ENCODE measurements around the gene CRYBG3. TPM values are rescaled to one million over a fixed set of nuclear protein-coding genes. Genes with fewer than 3 reads are reported as not detected.
A peak's percentile ranks its signal among the peaks of the same experiment; 100 is the strongest.

CRYBG3 gene
- total and polyA plus RNA-seq, 2 of the 13 experiments (the other 11 are each of a cell fraction or from before 2014, with no cell fraction given), result 3.8 to 15.9 TPM

DNA sequence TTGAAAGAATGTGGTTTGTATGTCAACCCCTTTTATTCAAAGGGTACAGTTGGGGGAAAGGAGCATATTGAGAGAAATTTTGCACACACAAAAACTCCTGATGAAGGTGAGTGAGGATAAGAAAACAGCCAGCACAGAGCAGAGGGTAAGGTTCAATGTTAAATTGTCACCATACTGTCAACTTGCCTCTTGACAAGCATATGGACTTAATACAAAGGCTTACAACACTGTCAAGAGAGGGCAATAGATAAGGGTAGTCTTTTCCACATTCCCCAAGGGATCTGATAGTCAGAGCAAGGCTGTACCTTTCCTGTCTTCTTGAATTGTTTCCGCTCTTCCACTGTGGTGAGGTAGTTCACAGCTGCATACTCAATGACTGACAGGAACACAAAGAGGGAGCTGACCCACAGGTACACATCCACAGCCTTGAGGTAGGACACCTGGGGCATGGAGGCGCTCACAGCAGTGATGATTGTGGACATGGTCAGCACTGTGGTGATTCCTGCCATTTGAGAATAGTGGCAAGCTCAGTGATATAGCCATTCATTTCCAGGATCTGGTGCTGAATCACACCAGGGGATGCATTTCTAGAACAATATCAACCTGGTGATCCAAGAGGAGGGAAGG lies 170.8 kb downstream of the CRYBG3 start (continued):
- TF ChIP-seq, protein P1, sequence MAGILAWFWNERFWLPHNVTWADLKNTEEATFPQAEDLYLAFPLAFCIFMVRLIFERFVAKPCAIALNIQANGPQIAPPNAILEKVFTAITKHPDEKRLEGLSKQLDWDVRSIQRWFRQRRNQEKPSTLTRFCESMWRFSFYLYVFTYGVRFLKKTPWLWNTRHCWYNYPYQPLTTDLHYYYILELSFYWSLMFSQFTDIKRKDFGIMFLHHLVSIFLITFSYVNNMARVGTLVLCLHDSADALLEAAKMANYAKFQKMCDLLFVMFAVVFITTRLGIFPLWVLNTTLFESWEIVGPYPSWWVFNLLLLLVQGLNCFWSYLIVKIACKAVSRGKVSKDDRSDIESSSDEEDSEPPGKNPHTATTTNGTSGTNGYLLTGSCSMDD (CRISPR knock-in tag; IDR thresholded peaks at IDR 0.05), result no peak
- TF ChIP-seq MXI1 (IDR thresholded peaks at IDR 0.05; ENCODE audit: borderline replicate concordance, low read depth, low read length) (no peak), SETDB1 (CRISPR knock-in tag; IDR thresholded peaks at IDR 0.05; ENCODE audit: borderline replicate concordance) (no peak), SATB2 (CRISPR knock-in tag; IDR thresholded peaks at IDR 0.05) (no peak), KDM3A (CRISPR knock-in tag; IDR thresholded peaks at IDR 0.05; ENCODE audit: low read depth) (no peak), HNRNPL (IDR thresholded peaks at IDR 0.05; ENCODE audit: low read depth, low read length) (no peak), ZSCAN30 (CRISPR knock-in tag; IDR thresholded peaks at IDR 0.05) (no peak), HOXA3 (CRISPR knock-in tag; IDR thresholded peaks at IDR 0.05) (no peak), ZBTB7B (CRISPR knock-in tag; IDR thresholded peaks at IDR 0.05) (peak; percentile 34; the same call in 1 of the 2 replicates), SP1 (IDR thresholded peaks at IDR 0.05) (no peak), SP1 (CRISPR knock-in tag; IDR thresholded peaks at IDR 0.05) (no peak), MZF1 (CRISPR knock-in tag; IDR thresholded peaks at IDR 0.05; ENCODE audit: borderline replicate concordance) (no peak), TBP (CRISPR knock-in tag; IDR thresholded peaks at IDR 0.05) (no peak), ELF1 (CRISPR knock-in tag; IDR thresholded peaks at IDR 0.05) (no peak), ZNF878 (CRISPR knock-in tag; IDR thresholded peaks at IDR 0.05) (no peak), RFXAP (CRISPR knock-in tag; IDR thresholded peaks at IDR 0.05; ENCODE audit: borderline replicate concordance) (no peak), ZSCAN9 (CRISPR knock-in tag; IDR thresholded peaks at IDR 0.05; ENCODE audit: borderline replicate concordance) (no peak; the same call in 1 of the 2 replicates), SNAI1 (CRISPR knock-in tag; IDR thresholded peaks at IDR 0.05; ENCODE audit: borderline replicate concordance) (no peak)
- TF ChIP-seq, protein P2, sequence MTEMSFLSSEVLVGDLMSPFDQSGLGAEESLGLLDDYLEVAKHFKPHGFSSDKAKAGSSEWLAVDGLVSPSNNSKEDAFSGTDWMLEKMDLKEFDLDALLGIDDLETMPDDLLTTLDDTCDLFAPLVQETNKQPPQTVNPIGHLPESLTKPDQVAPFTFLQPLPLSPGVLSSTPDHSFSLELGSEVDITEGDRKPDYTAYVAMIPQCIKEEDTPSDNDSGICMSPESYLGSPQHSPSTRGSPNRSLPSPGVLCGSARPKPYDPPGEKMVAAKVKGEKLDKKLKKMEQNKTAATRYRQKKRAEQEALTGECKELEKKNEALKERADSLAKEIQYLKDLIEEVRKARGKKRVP (CRISPR knock-in tag; IDR thresholded peaks at IDR 0.05), result no peak
- TF ChIP-seq, protein P3, sequence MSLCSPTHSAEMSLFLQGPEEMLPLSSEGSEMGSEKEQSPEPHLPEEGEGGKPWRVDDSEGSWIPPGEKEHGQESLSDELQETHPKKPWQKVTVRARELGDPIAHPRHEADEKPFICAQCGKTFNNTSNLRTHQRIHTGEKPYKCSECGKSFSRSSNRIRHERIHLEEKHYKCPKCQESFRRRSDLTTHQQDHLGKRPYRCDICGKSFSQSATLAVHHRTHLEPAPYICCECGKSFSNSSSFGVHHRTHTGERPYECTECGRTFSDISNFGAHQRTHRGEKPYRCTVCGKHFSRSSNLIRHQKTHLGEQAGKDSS (CRISPR knock-in tag; IDR thresholded peaks at IDR 0.05; ENCODE audit: borderline replicate concordance, low read depth), result no peak
- TF ChIP-seq, protein P4, sequence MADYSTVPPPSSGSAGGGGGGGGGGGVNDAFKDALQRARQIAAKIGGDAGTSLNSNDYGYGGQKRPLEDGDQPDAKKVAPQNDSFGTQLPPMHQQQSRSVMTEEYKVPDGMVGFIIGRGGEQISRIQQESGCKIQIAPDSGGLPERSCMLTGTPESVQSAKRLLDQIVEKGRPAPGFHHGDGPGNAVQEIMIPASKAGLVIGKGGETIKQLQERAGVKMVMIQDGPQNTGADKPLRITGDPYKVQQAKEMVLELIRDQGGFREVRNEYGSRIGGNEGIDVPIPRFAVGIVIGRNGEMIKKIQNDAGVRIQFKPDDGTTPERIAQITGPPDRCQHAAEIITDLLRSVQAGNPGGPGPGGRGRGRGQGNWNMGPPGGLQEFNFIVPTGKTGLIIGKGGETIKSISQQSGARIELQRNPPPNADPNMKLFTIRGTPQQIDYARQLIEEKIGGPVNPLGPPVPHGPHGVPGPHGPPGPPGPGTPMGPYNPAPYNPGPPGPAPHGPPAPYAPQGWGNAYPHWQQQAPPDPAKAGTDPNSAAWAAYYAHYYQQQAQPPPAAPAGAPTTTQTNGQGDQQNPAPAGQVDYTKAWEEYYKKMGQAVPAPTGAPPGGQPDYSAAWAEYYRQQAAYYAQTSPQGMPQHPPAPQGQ (CRISPR knock-in tag; IDR thresholded peaks at IDR 0.05; ENCODE audit: borderline replicate concordance), result no peak
- TF ChIP-seq, protein P5, sequence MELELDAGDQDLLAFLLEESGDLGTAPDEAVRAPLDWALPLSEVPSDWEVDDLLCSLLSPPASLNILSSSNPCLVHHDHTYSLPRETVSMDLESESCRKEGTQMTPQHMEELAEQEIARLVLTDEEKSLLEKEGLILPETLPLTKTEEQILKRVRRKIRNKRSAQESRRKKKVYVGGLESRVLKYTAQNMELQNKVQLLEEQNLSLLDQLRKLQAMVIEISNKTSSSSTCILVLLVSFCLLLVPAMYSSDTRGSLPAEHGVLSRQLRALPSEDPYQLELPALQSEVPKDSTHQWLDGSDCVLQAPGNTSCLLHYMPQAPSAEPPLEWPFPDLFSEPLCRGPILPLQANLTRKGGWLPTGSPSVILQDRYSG (CRISPR knock-in tag; IDR thresholded peaks at IDR 0.05), result no peak
